Common myeloid progenitor, CD34-positive (primary cell): ENCODE results near the gene SLC46A3.

ENCODE experiments used
- CTCF ChIA-PET: fragments of 350-600 bp; sonication (Branson Sonifier 250); formaldehyde crosslinking; loops from one replicate; lab custom pipeline; 2021; ENCODE audit warnings: antibody characterized with exemption; lab: Charles Lee
- POLR2A ChIA-PET: fragments of 350-600 bp; sonication (Branson Sonifier 250); formaldehyde crosslinking; loops from one replicate; lab custom pipeline; 2021; ENCODE audit warnings: antibody characterized with exemption; lab: Charles Lee
- DNase-seq, 3 donors: peaks; one replicate each; pipeline versions ENCODE4 v3.0.0 to v3.0.0-alpha.2; 2013
- H3K27ac ChIP-seq, 2 experiments: 1 replicate in 1 of 2; 2 replicates in 1 of 2; pipeline ENCODE4 v1.7.0; 2013; ENCODE audit warnings: inconsistent platforms in 2 of 2, low read length in 2 of 2, mild to moderate bottlenecking in 2 of 2, low read depth in 1 of 2, moderate library complexity in 1 of 2; ENCODE audit not compliant: severe bottlenecking in 2 of 2, insufficient read depth in 1 of 2, poor library complexity in 1 of 2
- H3K27me3 ChIP-seq, 5 experiments: replicated peaks in 2 of 5; 1 replicate in 3 of 5; 2 replicates in 2 of 5; pipeline versions ENCODE4 v1.6.1 to v1.7.0; 2013; ENCODE audit warnings: low read length in 4 of 5, mild to moderate bottlenecking in 2 of 5, moderate library complexity in 2 of 5, inconsistent platforms in 1 of 5; ENCODE audit not compliant: insufficient read depth in 5 of 5, control insufficient read depth in 4 of 5
- H3K36me3 ChIP-seq, 4 experiments: 1 replicate in 2 of 4; 2 replicates in 2 of 4; pipeline versions ENCODE4 v1.6.1 to v1.7.0; 2013; ENCODE audit warnings: low read length in 3 of 4, control low read depth in 1 of 4, mild to moderate bottlenecking in 1 of 4; ENCODE audit not compliant: control insufficient read depth in 4 of 4, insufficient read depth in 4 of 4
- H3K4me1 ChIP-seq, 4 experiments: 1 replicate in 3 of 4; 2 replicates in 1 of 4; pipeline versions ENCODE4 v1.6.1 to v1.7.1; 2013; ENCODE audit warnings: low read length in 3 of 4, mild to moderate bottlenecking in 3 of 4, control low read depth in 1 of 4, inconsistent platforms in 1 of 4, moderate library complexity in 1 of 4; ENCODE audit not compliant: control insufficient read depth in 4 of 4, insufficient read depth in 4 of 4; ENCODE audit errors: control extremely low read depth in 1 of 4
- H3K4me3 ChIP-seq, 7 experiments: 1 replicate in 4 of 7; 2 replicates in 3 of 7; pipeline versions ENCODE4 v1.5.1 to v1.7.0; 2013; ENCODE audit warnings: mild to moderate bottlenecking in 7 of 7, low read length in 6 of 7, moderate library complexity in 6 of 7, inconsistent platforms in 2 of 7, low read depth in 2 of 7, control low read depth in 1 of 7; ENCODE audit not compliant: insufficient read depth in 4 of 7, control insufficient read depth in 1 of 7; ENCODE audit errors: extremely low read depth in 1 of 7
- H3K9me3 ChIP-seq, 5 experiments: 1 replicate in 4 of 5; 2 replicates in 1 of 5; pipeline versions ENCODE4 v1.6.1 to v1.7.1; 2013; ENCODE audit warnings: low read length in 4 of 5, mild to moderate bottlenecking in 2 of 5, inconsistent platforms in 1 of 5, low read depth in 1 of 5, moderate library complexity in 1 of 5; ENCODE audit not compliant: control insufficient read depth in 4 of 5, insufficient read depth in 2 of 5; ENCODE audit errors: control extremely low read depth in 1 of 5
- WGBS: methylation state at CpG from one replicate; pipeline ENCODE4 v1.1.5; 2013; ENCODE audit not compliant: insufficient coverage; 5-methylcytosine and 5-hydroxymethylcytosine counted together

SLC46A3 gene

GRCh38 chr13:28671126-28671792 lies 47.5 kb downstream of the SLC46A3 start:
- POLR2A ChIA-PET, result interaction anchor here (0.6 kb wide), 2 partner anchors 72 to 1664 kb away, joined by 4 to 5 read pairs; no protein-coding TSS in a partner anchor

GRCh38 chr13:28666897-28667488 lies 51.8 kb downstream of the SLC46A3 start:
- H3K27me3 ChIP-seq, result no peaks in the 10 kb centered on the region
- no CpG with 5 or more reads among the region's 9 CpGs for WGBS
- no peak overlapping the region for H3K27ac ChIP-seq
- CTCF ChIA-PET, result no interaction called here
- no peaks in the 10 kb centered on the region for H3K9me3 ChIP-seq
- peaks cover 31 to 86% (median 57%) of the 10 kb centered on the region in 4 experiments for H3K36me3 ChIP-seq
- peaks cover 2 to 18% (median 9%) of the 10 kb centered on the region in 4 experiments for H3K4me1 ChIP-seq
- no peak for DNase-seq
- POLR2A ChIA-PET, result no interaction called here
- no peak overlapping the region for H3K4me3 ChIP-seq

More at GRCh38 chr13:28671126-28671792, 47.5 kb downstream of the SLC46A3 start:
- Histone ChIP-seq H3K36me3 (peaks cover 35 to 82% (median 63%) of the 10 kb centered on the region in 4 experiments), H3K4me1 (peaks cover 2 to 18% (median 10%) of the 10 kb centered on the region in 4 experiments), H3K27ac (no peak overlapping the region), H3K4me3 (no peak overlapping the region), H3K27me3 (no peaks in the 10 kb centered on the region), H3K9me3 (no peaks in the 10 kb centered on the region)
- DNase-seq, result peak in 2 of 3 donors; percentile 6 to 10
- CTCF ChIA-PET, result interaction anchor here (0.6 to 1.2 kb wide), 4 partner anchors 7 to 131 kb away, joined by 3 to 4 read pairs (median 4); no protein-coding TSS in a partner anchor

- Histone ChIP-seq H3K9me3 (no peaks in the 10 kb centered on the region), H3K4me1 (peaks cover 8 to 27% (median 18%) of the 10 kb centered on the region in 4 experiments), H3K4me3 (peak overlapping the region; percentile 81 to 93 (median 90)), H3K27me3 (no peaks in the 10 kb centered on the region), H3K27ac (peak overlapping the region; percentile 87 to 92), H3K36me3 (peaks cover 3 to 24% (median 11%) of the 10 kb centered on the region in 4 experiments)
- DNase-seq, result peak; percentile 68 to 89 (median 87)
- ChIA-PET POLR2A (no interaction called here), CTCF (interaction anchor here (0.8 to 1.1 kb wide), 3 partner anchors 11 to 336 kb away, joined by 3 to 4 read pairs (median 3); no protein-coding TSS in a partner anchor)
- no CpG with 5 or more reads among the region's 4 CpGs for WGBS
Observed at GRCh38 chr13:28659621-28659970, 59.2 kb downstream of the SLC46A3 start.

GRCh38 chr13:28658796-28659620 lies 59.8 kb downstream of the SLC46A3 start, which contains the start of gene POMP:
Gene POMP, plus strand, starts transcription at chr13:28659130. Its CDS starts 55 bp downstream, at chr13:28659185.
- peak; percentile 88 to 92 (median 91) for DNase-seq
- H3K9me3 ChIP-seq, result no peaks in the 10 kb centered on the region
- peaks cover 8 to 27% (median 18%) of the 10 kb centered on the region in 4 experiments for H3K4me1 ChIP-seq
- ChIA-PET POLR2A (no interaction called here), CTCF (interaction anchor here (0.8 to 1.8 kb wide), 5 partner anchors 12 to 336 kb away, joined by 3 to 5 read pairs (median 3); partner anchors contain the start of gene SLC46A3)
- H3K36me3 ChIP-seq, result peaks cover 2 to 22% (median 8%) of the 10 kb centered on the region in 4 experiments
- no peaks in the 10 kb centered on the region for H3K27me3 ChIP-seq
- peak within 1 kb of the TSS; percentile 81 to 93 (median 90) for H3K4me3 ChIP-seq
- 0% methylated on average over 55 of the region's 64 CpGs for WGBS
- peak within 1 kb of the TSS; percentile 87 to 92 for H3K27ac ChIP-seq

GRCh38 chr13:28658539-28658795 lies 60.3 kb downstream of the SLC46A3 start:
- Histone ChIP-seq H3K9me3 (no peaks in the 10 kb centered on the region), H3K4me1 (peaks cover 8 to 27% (median 18%) of the 10 kb centered on the region in 4 experiments), H3K4me3 (peak overlapping the region in 6 of 7 experiments; percentile 81 to 93 (median 91)), H3K36me3 (peaks cover 0 to 16% (median 5%) of the 10 kb centered on the region in 4 experiments), H3K27me3 (no peaks in the 10 kb centered on the region), H3K27ac (peak overlapping the region; percentile 87 to 92)
- peak in 1 of 3 donors; percentile 6 for DNase-seq
- CTCF ChIA-PET, result interaction anchor here (1.0 to 1.8 kb wide), 2 partner anchors 60 to 309 kb away, joined by 3 to 5 read pairs; partner anchors contain the start of gene SLC46A3
- POLR2A ChIA-PET, result no interaction called here
- WGBS, result 0% methylated on average over 4 of the region's 8 CpGs

- Histone ChIP-seq H3K27me3 (no peaks in the 10 kb centered on the region), H3K9me3 (no peaks in the 10 kb centered on the region), H3K27ac (peak overlapping the region; percentile 87 to 92), H3K4me3 (peak overlapping the region in 6 of 7 experiments; percentile 81 to 93 (median 91)), H3K36me3 (peaks cover 0 to 11% (median 4%) of the 10 kb centered on the region in 4 experiments), H3K4me1 (peaks cover 8 to 27% (median 18%) of the 10 kb centered on the region in 4 experiments)
- ChIA-PET CTCF (interaction anchor here (0.9 to 1.8 kb wide), 3 partner anchors 9 to 309 kb away, joined by 3 to 5 read pairs (median 4); partner anchors contain the start of gene SLC46A3), POLR2A (interaction anchor here (0.7 kb wide), 1 partner anchor 22 kb away, joined by 3 read pairs; no protein-coding TSS in a partner anchor)
- DNase-seq, result peak; percentile 42 to 60 (median 47)
- WGBS, result 49% methylated on average over 9 of the region's 12 CpGs
Observed at GRCh38 chr13:28657784-28658538, 60.8 kb downstream of the SLC46A3 start.
